Activated CD4-positive, alpha-beta T cell treated with anti-CD3 and anti-CD28 coated beads for 36 hours (primary cell): ENCODE data around the gene PFN3. TPM values are rescaled to one million over a fixed set of nuclear protein-coding genes. Genes with fewer than 3 reads are reported as not detected.

Experiments used
- ATAC-seq: fragments of 200-7000 bp; cut with Tn5 transposase; one replicate; pipeline ENCODE4 v1.10.0; 2021; ENCODE audit warnings: mild to moderate bottlenecking, moderate library complexity
- CTCF ChIA-PET: fragments of 350-600 bp; sonication (Branson Sonifier 250); formaldehyde crosslinking; loops from one replicate; lab custom pipeline; 2021; ENCODE audit warnings: antibody characterized with exemption; lab: Charles Lee
- POLR2A ChIA-PET: fragments of 350-600 bp; sonication (Branson Sonifier 250); formaldehyde crosslinking; loops from one replicate; lab custom pipeline; 2021; ENCODE audit warnings: antibody characterized with exemption, inconsistent platforms; lab: Charles Lee
- DNase-seq: peaks from one replicate; pipeline ENCODE4 v3.0.0-alpha.2; 2020
- H3K27ac Mint-ChIP-seq: one replicate; pipeline ENCODE4 v1.8.0; 2021; ENCODE audit warnings: mixed read lengths
- H3K27me3 Mint-ChIP-seq: one replicate; pipeline ENCODE4 v1.8.0; 2021; ENCODE audit warnings: mixed read lengths
- H3K36me3 Mint-ChIP-seq: one replicate; pipeline ENCODE4 v1.8.0; 2021; ENCODE audit warnings: low read depth, mixed read lengths
- H3K4me1 Mint-ChIP-seq: one replicate; pipeline ENCODE4 v1.8.0; 2021; ENCODE audit warnings: mixed read lengths
- H3K4me3 Mint-ChIP-seq: one replicate; pipeline ENCODE4 v1.8.0; 2021; ENCODE audit warnings: mild to moderate bottlenecking, moderate library complexity, mixed read lengths
- H3K9me3 Mint-ChIP-seq: one replicate; pipeline ENCODE4 v1.8.0; 2021; ENCODE audit warnings: low read depth, mixed read lengths
- intact Hi-C, 2 experiments: fragments of 100-400 bp; cut with DNase I in 1 of 2; cut with micrococcal nuclease in 1 of 2; formaldehyde crosslinking; loops; one replicate each; pipeline versions ENCODE4 v1.14.2 to v1.15.1; 2022 to 2024; cut with DNase I, micrococcal nuclease
- total RNA-seq, 2 experiments: library from RNA; stranded (reverse); gene quantifications; one replicate each; pipeline ENCODE4 v1.2.3, GENCODE V29; 2021

The PFN3 gene
- total RNA-seq, 2 experiments from 2014 or later, result not detected

- Mint-ChIP-seq H3K27me3 (no peaks in the 10 kb centered on the region), H3K4me3 (no peak overlapping the region), H3K9me3 (no peaks in the 10 kb centered on the region), H3K27ac (no peak overlapping the region), H3K36me3 (peaks cover 72% of the 10 kb centered on the region), H3K4me1 (peaks cover 82% of the 10 kb centered on the region)
- ChIA-PET CTCF (interaction anchor here (1.2 to 2.2 kb wide), 5 partner anchors 10 to 65 kb away, joined by 3 to 6 read pairs (median 4); no protein-coding TSS in a partner anchor), POLR2A (interaction anchor here (1.9 kb wide), 1 partner anchor 10 kb away, joined by 17 read pairs; the partner anchor contains the start of gene PRR7)
- intact Hi-C loops, result no loop called here
- ATAC-seq (no peak), DNase-seq (no peak)
Observed at GRCh38 chr5:177435847-177436536, 35.5 kb upstream of the PFN3 start.

- Mint-ChIP-seq H3K4me3 (no peak overlapping the region), H3K27ac (peak overlapping the region; percentile 89), H3K27me3 (no peaks in the 10 kb centered on the region), H3K4me1 (peaks cover 85% of the 10 kb centered on the region), H3K9me3 (no peaks in the 10 kb centered on the region), H3K36me3 (peaks cover 77% of the 10 kb centered on the region)
- intact Hi-C loops, result loop anchor here in 1 of 2 experiments (5.0 kb wide), 1 partner anchor 772 kb away; no protein-coding TSS in a partner anchor
- no peak for ATAC-seq
- CTCF ChIA-PET, result interaction anchor here (0.7 to 12.6 kb wide), 8 partner anchors 9 to 83 kb away, joined by 3 to 131 read pairs (median 4); no protein-coding TSS in a partner anchor
- no peak for DNase-seq
- POLR2A ChIA-PET, result interaction anchor here (0.6 to 1.5 kb wide), 9 partner anchors 8 to 300 kb away, joined by 3 to 9 read pairs (median 3); partner anchors contain the start of gene GRK6
Observed at GRCh38 chr5:177434942-177435738, 34.7 kb upstream of the PFN3 start.

- ChIA-PET POLR2A (interaction anchor here (0.5 to 1.5 kb wide), 10 partner anchors 8 to 299 kb away, joined by 3 to 9 read pairs (median 3); partner anchors contain the start of gene GRK6), CTCF (interaction anchor here (0.6 to 12.6 kb wide), 10 partner anchors 9 to 82 kb away, joined by 3 to 131 read pairs (median 4); no protein-coding TSS in a partner anchor)
- Mint-ChIP-seq H3K27ac (peak overlapping the region; percentile 89), H3K36me3 (peaks cover 77% of the 10 kb centered on the region), H3K4me3 (peak overlapping the region; percentile 52), H3K27me3 (no peaks in the 10 kb centered on the region), H3K9me3 (no peaks in the 10 kb centered on the region), H3K4me1 (peaks cover 85% of the 10 kb centered on the region)
- peak; percentile 82 for ATAC-seq
- intact Hi-C loops, result loop anchor here in 1 of 2 experiments (5.0 kb wide), 1 partner anchor 773 kb away; no protein-coding TSS in a partner anchor
- DNase-seq, result peak; percentile 87
Observed at GRCh38 chr5:177434437-177434836, 34.0 kb upstream of the PFN3 start.

DNA sequence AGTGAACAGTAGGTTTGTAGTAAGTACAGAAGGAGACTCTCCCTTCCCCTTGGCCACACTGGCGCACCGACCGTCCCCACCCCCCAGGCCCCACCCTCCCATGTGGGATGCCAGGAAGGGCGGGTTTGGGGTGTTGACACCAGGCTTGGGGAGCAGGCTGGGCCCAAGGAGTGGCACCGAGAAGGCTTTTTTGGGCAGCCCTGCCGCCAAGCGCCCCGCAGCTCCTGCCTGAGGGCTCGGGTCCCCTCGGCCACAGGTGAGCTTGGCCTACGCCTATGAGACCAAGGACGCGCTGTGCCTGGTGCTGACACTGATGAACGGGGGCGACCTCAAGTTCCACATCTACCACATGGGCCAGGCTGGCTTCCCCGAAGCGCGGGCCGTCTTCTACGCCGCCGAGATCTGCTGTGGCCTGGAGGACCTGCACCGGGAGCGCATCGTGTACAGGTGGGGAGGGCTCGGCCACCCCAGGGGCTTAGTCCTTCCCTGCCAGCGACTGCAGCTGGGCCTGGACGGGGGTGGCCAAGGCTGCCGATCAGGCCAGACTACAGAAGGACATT, 33.3 kb upstream of the PFN3 start:
- peaks cover 88% of the 10 kb centered on the region for H3K4me1 Mint-ChIP-seq
- ChIA-PET POLR2A (interaction anchor here (0.5 to 1.5 kb wide), 8 partner anchors 9 to 43 kb away, joined by 3 to 9 read pairs (median 3); no protein-coding TSS in a partner anchor), CTCF (interaction anchor here (0.6 to 12.6 kb wide), 9 partner anchors 8 to 82 kb away, joined by 3 to 131 read pairs (median 4); partner anchors contain the start of gene LMAN2)
- peak overlapping the region; percentile 89 for H3K27ac Mint-ChIP-seq
- peak; percentile 12 for DNase-seq
- ATAC-seq, result no peak
- no peaks in the 10 kb centered on the region for H3K9me3 Mint-ChIP-seq
- H3K4me3 Mint-ChIP-seq, result peak overlapping the region; percentile 36
- intact Hi-C loops, result loop anchor here in 1 of 2 experiments (5.0 kb wide), 1 partner anchor 774 kb away; no protein-coding TSS in a partner anchor
- H3K27me3 Mint-ChIP-seq, result no peaks in the 10 kb centered on the region
- peaks cover 80% of the 10 kb centered on the region for H3K36me3 Mint-ChIP-seq

DNA sequence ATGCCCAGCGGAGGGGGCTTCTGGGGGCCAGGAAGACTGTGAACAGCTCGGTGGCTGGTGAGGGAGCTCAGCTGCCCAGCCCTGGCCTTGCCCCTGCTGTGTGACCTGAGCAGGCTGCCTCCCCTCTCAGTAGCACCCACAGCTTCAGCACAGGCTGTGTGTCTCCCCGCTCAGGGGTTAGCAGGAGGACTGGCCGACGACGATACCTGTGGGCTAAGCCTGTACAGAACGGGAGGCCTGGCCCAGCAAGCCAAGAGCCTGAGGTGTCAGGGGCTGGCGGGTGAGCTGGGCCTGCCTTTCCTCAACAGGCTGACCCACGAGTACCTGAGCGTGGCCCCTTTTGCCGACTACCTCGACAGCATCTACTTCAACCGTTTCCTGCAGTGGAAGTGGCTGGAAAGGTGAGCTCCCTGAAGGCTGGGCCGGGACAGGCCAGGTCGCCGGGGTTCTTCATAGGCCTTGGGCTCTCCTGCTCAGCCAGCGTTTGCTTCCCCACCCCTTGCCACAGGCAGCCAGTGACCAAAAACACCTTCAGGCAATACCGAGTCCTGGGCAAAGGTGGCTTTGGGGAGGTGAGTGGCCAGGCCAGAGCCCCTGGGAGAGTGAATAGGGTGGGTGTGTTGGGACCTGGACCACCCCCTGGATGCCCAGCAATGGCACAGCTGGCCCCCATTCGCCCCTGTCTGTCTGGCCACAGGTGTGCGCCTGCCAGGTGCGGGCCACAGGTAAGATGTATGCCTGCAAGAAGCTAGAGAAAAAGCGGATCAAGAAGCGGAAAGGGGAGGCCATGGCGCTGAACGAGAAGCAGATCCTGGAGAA, 32.6 kb upstream of the PFN3 start:
- H3K36me3 Mint-ChIP-seq, result peaks cover 80% of the 10 kb centered on the region
- no peak for ATAC-seq
- peak overlapping the region; percentile 78 for H3K27ac Mint-ChIP-seq
- peaks cover 85% of the 10 kb centered on the region for H3K4me1 Mint-ChIP-seq
- peak overlapping the region; percentile 36 for H3K4me3 Mint-ChIP-seq
- no peaks in the 10 kb centered on the region for H3K9me3 Mint-ChIP-seq
- DNase-seq, result peak; percentile 10
- intact Hi-C loops, result loop anchor here in 1 of 2 experiments (5.0 kb wide), 1 partner anchor 774 kb away; no protein-coding TSS in a partner anchor
- CTCF ChIA-PET, result interaction anchor here (0.8 to 12.6 kb wide), 7 partner anchors 11 to 123 kb away, joined by 3 to 131 read pairs (median 6); partner anchors contain the start of gene LMAN2
- POLR2A ChIA-PET, result interaction anchor here (2.0 to 4.8 kb wide), 2 partner anchors 14 to 21 kb away, joined by 5 to 85 read pairs; partner anchors contain the start of gene PRR7
- no peaks in the 10 kb centered on the region for H3K27me3 Mint-ChIP-seq

GRCh38 chr5:177432143-177432838, 31.8 kb upstream of the PFN3 start:
- DNase-seq (peak; percentile 83), ATAC-seq (peak; percentile 1)
- CTCF ChIA-PET, result interaction anchor here (0.7 to 12.6 kb wide), 14 partner anchors 12 to 318 kb away, joined by 3 to 131 read pairs (median 4); partner anchors contain the start of gene PDLIM7
- no peaks in the 10 kb centered on the region for H3K9me3 Mint-ChIP-seq
- POLR2A ChIA-PET, result interaction anchor here (0.7 to 4.8 kb wide), 9 partner anchors 8 to 29 kb away, joined by 3 to 85 read pairs (median 4); partner anchors contain the start of gene PRR7
- peaks cover 79% of the 10 kb centered on the region for H3K4me1 Mint-ChIP-seq
- intact Hi-C loops, result loop anchor here in 1 of 2 experiments (5.0 kb wide), 1 partner anchor 775 kb away; no protein-coding TSS in a partner anchor
- peaks cover 81% of the 10 kb centered on the region for H3K36me3 Mint-ChIP-seq
- peak overlapping the region; percentile 88 for H3K4me3 Mint-ChIP-seq
- H3K27ac Mint-ChIP-seq, result peak overlapping the region; percentile 94
- no peaks in the 10 kb centered on the region for H3K27me3 Mint-ChIP-seq

DNA sequence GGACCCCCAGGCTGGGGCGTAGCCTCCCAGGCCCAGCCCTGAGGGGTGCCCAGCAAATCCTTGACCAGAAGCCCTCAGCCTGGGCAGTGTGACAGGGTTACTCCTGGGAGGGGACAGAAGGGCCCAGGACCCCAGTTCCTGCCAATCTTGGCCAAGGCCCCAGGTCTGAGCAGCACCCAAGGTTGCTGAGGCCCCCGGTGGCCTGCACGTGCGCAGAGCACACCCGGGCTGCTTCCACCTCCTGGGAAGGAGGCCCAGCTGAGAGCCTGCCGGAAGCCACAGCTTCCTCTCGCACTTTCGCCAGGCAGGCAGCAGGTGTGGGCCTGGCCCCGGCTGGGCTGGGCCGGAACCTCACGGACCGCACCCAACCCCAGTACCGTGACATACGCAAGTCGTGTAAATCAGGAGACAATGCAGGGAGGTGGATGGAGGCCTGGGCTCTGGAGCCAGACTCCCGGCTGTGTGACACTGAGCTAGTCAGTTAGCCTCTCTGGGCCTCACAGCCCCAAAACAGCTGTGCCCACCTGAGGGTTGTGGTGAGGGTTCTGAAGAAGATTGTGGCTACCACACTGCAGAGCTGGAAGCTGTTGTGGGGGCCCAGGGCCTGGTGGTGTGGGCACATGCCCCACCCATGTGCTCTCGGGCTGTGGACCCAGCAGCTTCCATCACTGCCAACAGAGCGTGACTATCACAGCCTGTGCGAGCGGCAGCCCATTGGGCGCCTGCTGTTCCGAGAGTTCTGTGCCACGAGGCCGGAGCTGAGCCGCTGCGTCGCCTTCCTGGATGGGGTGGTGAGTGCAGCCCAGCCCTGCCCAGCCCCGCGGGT, 31.1 kb upstream of the PFN3 start:
- ATAC-seq (peak; percentile 19), DNase-seq (peak; percentile 81)
- Mint-ChIP-seq H3K27me3 (no peaks in the 10 kb centered on the region), H3K4me3 (peak overlapping the region; percentile 88), H3K27ac (peak overlapping the region; percentile 94), H3K36me3 (peaks cover 76% of the 10 kb centered on the region), H3K4me1 (peaks cover 73% of the 10 kb centered on the region), H3K9me3 (no peaks in the 10 kb centered on the region)
- CTCF ChIA-PET, result interaction anchor here (0.7 to 12.6 kb wide), 15 partner anchors 8 to 317 kb away, joined by 3 to 131 read pairs (median 3); partner anchors contain the start of gene PDLIM7
- POLR2A ChIA-PET, result interaction anchor here (0.7 to 4.8 kb wide), 9 partner anchors 8 to 29 kb away, joined by 3 to 85 read pairs (median 4); partner anchors contain the start of gene PRR7
- intact Hi-C loops, result loop anchor here in 1 of 2 experiments (5.0 kb wide), 1 partner anchor 776 kb away; no protein-coding TSS in a partner anchor

DNA sequence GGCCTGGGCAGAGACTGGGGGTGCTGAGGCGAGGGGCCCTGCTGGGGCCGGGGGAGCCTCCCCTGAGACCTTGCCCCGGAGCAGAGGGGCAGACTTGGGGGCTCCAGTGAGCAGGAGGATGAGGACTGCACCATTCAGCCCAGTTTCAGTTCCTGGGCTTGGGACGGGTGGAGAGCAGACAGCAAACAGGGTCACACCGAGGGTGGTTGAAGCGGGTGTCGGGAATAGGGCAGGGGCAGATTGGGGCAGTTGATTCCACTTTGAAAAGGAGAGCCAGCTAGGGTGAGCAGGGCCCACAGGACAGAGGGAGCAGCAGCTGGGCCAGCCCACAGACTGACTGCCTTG, 30.5 kb upstream of the PFN3 start:
- no peaks in the 10 kb centered on the region for H3K9me3 Mint-ChIP-seq
- H3K27ac Mint-ChIP-seq, result peak overlapping the region; percentile 94
- intact Hi-C loops, result loop anchor here in 1 of 2 experiments (5.0 kb wide), 1 partner anchor 776 kb away; no protein-coding TSS in a partner anchor
- ChIA-PET POLR2A (interaction anchor here (1.5 to 4.8 kb wide), 5 partner anchors 9 to 25 kb away, joined by 4 to 85 read pairs (median 7); partner anchors contain the start of gene PRR7), CTCF (interaction anchor here (0.9 to 12.6 kb wide), 11 partner anchors 9 to 316 kb away, joined by 3 to 131 read pairs (median 5); partner anchors contain the start of gene PDLIM7)
- H3K4me1 Mint-ChIP-seq, result peaks cover 72% of the 10 kb centered on the region
- no peaks in the 10 kb centered on the region for H3K27me3 Mint-ChIP-seq
- DNase-seq, result peak; percentile 40
- peaks cover 74% of the 10 kb centered on the region for H3K36me3 Mint-ChIP-seq
- peak overlapping the region; percentile 88 for H3K4me3 Mint-ChIP-seq
- ATAC-seq, result no peak
